ENCODE measurements around the gene DYRK3.

DNA sequence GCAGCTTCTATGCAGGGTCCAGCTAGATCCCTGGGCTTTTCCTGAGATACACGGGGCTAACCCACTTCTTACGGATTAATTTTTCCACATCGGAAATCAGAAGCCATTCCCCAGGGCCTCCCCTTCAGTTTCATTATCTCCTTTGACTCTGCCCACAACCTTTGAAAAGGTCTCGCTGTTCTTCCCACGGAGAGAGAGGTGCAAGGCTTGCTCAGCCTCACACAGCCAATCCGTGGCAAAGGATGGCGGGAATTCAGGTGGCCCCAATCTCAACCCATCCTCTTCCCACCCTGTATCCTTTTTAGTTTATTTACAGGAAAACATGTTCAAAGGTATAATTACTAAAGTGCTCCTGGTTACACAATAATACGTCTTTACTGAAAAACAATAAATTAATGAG, 48.7 kb downstream of the DYRK3 start:
- TF ChIP-seq, protein P1, sequence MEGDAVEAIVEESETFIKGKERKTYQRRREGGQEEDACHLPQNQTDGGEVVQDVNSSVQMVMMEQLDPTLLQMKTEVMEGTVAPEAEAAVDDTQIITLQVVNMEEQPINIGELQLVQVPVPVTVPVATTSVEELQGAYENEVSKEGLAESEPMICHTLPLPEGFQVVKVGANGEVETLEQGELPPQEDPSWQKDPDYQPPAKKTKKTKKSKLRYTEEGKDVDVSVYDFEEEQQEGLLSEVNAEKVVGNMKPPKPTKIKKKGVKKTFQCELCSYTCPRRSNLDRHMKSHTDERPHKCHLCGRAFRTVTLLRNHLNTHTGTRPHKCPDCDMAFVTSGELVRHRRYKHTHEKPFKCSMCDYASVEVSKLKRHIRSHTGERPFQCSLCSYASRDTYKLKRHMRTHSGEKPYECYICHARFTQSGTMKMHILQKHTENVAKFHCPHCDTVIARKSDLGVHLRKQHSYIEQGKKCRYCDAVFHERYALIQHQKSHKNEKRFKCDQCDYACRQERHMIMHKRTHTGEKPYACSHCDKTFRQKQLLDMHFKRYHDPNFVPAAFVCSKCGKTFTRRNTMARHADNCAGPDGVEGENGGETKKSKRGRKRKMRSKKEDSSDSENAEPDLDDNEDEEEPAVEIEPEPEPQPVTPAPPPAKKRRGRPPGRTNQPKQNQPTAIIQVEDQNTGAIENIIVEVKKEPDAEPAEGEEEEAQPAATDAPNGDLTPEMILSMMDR (conservative IDR thresholded peaks at IDR 0.05 in 1 of 2, IDR thresholded peaks at IDR 0.05 in 1 of 2; ENCODE audit: extremely low read depth in 1 of 2, insufficient read depth in 1 of 2, low read depth in 1 of 2, low read length in 2 of 2): no peak
- no peak for TF ChIP-seq EZH2 (IDR thresholded peaks at IDR 0.05; ENCODE audit: borderline replicate concordance, low read length)

Data from mammary epithelial cell (primary cell).